ENCODE measurements around the gene IVD.

The IVD gene

DNA sequence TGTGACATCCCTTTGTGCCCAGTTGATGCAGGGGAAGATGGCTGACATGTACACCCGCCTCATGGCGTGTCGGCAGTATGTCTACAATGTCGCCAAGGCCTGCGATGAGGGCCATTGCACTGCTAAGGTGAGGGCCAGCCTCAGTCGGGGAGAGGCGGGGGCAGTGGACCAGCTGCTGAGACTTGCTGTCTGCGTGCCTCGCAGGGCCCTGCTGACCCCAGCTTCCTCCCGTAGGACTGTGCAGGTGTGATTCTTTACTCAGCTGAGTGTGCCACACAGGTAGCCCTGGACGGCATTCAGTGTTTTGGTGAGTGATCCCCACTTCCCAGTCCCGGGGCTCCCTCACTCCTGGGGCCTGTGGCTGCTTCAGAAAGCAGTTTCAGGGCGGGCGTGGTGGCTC is 10.5 kb downstream of the IVD start:
- no peak for DNase-seq

DNA sequence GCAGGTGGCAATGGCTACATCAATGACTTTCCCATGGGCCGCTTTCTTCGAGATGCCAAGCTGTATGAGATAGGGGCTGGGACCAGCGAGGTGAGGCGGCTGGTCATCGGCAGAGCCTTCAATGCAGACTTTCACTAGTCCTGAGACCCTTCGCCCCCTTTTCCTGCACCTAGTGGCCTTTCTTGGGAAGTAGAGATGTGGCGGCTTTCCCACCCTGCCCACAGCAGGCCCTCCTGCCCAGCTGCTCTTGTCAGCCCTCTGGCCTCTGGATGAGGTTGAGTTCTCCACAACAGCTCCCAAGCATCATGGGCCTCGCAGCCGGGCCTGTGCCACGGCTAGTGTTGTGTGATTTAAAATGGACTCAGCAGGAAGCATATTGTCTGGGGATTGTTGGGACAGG is 12.5 kb downstream of the IVD start:
- no peak for DNase-seq

DNA sequence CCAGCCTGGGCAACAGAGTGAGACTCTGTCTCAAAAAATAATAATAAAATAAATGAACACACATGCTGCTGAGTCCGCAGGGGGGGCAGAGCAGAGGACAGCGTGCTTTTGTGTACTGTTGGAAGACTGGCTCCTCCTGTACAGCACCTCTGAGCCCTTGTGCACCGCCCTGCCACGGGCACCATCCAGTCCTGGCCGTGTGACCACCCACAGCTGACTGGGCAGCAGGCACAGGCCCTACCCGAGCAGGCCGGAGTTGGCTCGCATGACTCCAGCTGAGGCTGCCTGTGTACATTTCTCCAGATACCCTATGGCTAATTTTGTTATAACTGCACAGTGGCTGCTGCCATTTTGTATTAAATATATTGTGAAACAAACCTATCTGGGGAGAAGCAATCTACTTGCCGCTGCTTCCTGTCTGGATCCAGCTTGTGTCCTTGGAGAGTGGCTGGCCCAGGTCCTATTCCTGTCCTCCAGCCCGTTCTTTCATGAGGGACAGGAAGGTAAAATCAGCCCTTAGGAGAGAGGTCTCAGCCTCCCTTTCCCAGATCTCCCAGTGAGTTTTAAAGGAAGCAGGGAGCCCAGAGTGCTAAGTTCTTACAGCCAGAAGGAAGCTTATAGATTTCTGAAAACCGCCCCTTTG is 14.6 kb downstream of the IVD start:
- no peak for DNase-seq

DNA sequence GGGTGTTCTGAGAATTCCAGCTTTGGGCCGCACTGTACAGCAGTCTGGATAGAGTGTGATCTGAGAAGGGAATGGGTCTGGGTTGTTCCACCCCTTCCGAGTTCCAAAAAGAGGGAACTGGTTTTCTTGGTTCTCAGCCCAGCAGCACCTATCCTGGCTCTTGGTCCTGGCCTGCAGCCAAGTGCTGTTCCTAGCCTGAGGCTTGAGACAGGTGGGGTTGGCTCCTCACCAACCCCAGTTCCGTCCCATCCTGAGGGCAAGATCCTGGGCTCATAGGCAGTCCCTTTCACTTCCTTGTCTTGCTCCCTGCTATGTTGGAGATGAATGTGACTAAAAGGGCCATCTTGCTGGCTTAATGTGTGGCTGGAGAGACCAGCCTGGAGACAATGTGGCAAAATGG is 15.2 kb downstream of the IVD start:
- no peak for DNase-seq

DNA sequence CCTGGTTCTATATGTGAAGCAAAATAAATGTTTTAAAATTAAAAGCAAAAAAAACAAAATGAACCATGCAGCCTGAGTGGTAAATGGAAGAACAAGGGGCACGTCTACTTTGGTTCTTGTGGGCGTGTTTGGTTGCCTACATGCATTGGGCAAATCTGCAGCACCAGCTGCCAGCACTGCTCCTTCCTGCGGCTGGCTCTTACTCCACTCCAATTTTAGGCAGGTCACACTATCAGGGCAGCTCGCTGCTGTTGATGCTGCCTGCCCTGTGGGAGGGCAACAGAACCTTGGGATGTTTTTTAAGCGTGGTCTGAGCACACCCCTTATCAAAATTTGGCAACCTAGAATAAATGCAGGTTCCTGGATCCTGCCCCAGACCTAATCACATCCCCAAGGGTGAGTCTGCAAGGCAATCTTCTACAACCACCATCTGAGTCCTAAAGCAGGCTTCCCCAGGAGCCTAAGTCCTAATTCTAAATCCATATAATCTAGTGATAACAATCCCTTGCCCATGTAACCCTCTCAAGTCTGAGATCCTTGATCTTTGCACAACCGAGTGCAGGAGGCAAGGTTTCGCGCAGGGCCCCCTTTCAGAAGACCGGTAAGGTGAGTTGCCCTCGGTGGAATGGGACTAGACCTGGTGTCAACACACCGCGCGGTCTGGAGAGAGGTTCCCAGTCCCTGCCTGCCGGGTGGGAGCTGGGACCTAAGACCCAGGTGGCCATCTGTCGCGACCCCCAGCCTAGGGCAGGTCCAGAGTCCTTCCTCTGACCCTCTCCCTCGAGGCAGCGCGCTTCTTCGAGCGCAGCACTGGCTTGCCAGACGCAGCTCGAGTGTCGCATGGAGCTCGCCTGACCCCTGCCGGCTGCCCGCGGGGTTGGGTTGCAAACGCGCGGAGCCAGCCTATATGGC is 15.9 kb downstream of the IVD start:
- peak; percentile 80 for DNase-seq

DNA sequence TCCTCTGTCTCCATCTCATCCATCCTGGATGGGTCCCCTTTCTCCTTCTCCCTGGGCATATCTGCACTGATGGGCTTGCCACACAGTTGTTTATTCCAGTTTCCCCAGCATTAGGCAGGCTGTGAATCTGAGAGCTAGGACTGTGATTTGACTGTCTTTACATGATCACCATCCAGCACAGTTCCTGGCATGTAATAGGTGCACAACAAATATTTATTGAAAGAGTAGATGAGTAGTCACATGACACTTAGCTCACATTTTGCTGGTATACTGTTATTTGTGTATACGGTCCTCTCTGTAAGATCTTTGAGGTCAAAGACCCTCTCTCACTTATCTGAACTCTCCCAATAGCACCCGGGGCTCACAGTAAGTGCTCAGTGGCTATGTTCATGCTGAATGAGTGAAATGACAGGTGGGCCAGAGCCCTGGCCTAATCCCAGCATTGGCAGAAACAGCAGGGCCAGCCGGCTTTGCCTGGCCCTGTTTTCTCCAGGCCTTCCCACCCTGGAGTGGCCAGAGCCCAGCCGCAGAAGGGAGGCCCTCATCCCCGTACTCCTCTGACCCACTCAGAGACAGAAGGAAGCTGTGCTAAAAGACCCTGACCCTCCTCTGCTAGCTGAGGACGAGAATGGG is 19.0 kb downstream of the IVD start:
- DNase-seq = no peak

DNA sequence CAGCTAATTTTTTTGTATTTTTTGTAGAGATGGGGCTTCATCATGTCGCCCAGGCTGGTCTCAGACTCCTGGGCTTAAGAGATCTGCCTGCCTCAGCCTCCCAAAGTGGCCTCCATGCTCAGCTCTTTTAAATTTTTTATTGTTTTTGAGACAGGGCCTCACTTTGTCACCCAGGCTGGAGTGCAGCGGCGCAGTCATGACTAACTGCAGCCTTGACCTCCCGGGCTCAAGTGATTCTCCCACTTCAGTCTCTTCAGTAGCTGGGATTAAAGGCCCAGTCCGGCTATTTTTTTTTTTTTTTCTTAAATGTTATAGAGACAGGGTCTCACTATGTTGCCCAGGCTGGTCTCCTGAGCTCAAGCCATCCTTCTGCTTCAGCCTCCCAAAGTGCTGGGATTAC is 20.1 kb downstream of the IVD start:
- DNase-seq = no peak

DNA sequence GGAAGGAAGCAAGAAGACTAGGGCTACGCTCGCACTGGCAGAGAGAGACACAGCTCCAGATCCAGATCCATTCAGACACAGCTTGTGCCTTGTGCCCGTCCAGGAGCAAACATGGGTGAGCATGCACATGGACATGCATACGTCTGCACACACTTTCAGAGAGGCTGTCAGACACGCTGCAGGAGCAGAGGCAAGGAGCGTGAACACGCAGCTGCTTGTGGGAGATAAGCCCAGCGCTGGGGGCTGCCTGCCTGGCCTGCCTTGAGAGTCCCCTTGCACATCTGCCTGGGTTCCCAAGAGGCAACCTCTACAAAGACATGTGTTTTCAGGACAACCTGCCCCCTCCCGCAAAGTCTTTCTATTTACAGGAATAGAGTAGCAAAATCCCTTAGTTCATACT is 21.6 kb downstream of the IVD start:
- DNase-seq = no peak

DNA sequence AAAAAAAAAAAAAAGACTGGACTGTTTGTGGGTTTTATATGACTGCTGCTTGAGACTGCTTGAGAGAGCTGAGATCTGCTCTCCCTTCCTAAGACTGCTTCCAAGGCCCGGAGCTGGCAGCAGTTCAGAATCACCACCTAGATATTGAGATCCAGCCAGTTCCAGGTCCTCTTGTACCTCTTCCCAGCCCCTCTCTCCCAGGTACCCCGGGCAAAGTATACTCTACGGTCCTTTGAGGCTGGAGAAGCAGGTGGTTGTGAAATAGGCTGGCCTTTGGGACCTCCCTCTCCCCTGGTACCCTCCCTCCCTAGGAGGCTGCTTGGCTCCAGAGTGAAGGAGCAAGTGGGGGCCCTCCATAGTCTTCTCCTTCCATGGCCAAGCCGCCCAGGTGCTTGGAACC is 22.6 kb downstream of the IVD start:
- no peak for DNase-seq

DNA sequence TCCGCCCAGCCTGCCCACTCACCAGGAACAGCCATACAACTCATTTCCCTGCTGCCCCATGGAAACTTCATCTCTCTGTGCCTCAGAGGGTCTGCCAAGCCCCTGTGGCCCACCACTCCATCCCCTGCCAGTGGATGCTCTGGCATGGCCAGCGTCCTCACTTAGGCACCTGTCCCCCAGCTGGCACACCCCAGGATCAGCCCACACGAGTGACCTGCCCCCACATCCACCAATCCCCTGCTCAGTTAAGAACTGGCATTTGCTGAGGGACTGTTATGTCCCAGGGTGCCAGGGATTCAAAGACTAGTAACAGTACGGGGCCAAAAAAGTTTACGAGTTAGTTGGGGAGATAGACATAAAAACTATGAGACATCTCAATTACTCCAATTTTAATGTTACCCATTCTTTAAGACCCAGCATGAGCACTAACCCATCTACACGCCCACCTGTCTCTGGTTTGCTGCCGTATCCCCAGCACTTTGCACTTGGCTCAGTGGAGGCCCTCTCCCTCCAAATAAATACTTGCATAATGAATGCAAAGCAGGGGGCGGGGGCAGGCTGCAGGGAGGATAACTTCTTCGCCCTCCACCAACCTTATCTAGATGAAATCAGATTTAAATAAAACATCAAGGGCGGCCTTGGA is 23.6 kb downstream of the IVD start:
- no peak for DNase-seq

DNA sequence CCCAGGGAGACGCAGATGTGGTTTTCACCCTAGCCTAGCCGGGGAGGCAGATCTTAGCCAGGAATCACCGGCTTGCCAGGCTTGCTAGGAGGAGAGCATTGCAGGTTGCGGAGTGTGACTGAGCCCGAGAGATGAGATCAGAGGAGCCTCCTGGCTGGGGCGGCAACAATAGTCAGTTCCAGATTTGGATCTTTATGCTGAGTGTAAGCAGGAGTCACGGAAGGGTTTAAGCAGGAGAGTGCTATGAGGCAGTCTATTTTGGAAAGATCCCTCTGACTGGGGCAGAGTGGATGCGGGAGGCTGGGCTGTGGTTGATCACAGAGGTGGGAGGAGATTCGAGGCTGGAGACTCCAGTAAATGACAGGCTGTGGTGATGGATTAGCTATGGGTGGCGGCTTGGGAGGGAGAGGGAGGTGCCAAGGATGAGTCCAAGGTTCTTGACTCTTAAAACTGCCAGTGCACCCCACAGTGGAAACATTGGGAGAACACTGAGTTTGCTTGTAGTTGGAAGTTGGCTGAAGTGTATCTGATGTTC is 24.7 kb downstream of the IVD start:
- DNase-seq = no peak

DNA sequence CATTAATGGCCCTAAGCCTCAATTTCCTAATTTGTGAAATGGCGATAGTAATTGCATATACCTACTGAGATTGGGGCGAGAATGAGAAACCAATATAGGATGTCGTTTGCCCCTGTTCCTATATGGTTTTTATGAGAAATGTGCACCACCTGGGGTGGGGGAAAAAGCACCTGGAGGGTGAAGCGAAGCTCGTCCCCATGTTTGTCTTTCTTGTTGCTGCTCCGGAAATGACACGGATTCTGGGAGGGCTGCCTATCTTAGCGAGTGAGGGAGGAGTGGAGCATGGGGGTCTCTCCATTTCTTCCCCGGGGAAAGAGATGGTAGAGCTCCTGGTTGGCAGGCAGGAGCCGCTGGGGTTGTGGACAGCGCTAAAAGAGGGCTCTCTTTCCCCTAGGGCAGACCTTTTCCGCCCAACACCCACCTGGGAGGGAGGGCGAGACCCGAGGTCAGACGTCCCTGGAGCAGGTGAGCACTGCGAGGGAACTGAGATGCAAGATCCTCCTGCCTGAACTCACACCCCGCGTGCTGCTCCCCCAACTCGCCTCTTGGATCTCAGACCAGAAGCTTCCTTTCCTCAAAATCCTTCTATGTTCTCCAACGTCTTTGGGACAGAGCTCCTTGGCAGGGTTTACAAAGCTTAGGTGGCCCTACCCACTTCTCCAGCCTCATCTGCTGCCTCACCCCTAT is 29.6 kb downstream of the IVD start:
- no peak for DNase-seq

DNA sequence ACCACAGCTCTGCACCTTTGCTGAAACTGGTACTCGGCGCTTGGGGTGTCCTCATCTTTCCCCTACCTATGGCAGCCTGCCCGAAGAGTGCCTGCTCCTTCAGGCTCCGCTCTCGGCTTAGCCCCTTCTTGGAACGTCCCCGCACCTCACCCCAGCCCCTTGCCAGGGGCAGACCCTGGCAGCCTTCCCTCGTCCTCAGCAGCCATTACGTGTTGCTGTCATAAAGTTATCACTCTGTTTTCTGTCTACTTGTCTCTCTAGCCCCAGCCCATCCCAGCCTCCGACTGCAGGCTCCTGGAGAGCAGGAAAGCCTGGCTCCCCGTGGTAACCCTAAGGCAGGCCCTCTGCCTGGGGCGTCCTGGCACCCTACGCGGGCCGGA is 30.1 kb downstream of the IVD start:
- DNase-seq = no peak

DNA sequence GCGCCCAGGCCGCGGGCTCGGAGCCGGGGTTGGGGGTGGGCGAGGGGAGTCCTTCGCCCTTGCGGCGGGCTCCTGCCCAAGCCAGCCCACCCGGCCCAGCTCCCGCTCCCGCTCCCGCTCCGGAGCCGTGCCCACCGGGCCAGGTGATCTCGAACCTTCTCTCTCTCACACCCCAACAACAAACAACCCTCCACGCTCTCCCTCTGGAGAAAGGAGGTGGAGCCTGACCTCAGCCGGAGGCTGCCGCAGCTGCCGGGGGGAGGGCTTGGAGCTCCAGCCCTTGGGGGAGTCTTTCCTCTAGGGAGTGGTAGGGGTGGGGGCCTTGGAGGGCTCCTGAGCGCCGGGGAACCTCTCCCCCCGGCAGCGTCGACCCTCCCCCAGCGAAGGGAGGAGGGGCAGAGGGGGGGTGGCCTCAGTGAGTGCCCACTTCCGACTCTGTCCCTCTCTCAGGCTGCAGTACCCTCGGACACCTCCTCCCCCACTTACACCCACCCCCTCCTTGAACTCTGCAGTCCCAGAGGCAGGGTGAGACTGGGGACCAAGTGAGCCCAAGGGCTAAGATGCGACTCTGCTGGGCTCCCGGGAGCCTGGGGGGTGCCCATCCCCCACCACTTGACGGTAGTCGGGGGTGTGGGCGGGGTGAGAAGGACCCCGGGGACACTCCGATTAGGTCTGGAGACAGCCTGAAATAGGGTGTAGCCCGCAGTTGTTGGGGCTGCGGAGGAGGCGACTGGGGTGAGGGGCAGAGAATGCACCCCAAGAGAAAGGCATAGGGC is 30.7 kb downstream of the IVD start:
- no peak for DNase-seq

DNA sequence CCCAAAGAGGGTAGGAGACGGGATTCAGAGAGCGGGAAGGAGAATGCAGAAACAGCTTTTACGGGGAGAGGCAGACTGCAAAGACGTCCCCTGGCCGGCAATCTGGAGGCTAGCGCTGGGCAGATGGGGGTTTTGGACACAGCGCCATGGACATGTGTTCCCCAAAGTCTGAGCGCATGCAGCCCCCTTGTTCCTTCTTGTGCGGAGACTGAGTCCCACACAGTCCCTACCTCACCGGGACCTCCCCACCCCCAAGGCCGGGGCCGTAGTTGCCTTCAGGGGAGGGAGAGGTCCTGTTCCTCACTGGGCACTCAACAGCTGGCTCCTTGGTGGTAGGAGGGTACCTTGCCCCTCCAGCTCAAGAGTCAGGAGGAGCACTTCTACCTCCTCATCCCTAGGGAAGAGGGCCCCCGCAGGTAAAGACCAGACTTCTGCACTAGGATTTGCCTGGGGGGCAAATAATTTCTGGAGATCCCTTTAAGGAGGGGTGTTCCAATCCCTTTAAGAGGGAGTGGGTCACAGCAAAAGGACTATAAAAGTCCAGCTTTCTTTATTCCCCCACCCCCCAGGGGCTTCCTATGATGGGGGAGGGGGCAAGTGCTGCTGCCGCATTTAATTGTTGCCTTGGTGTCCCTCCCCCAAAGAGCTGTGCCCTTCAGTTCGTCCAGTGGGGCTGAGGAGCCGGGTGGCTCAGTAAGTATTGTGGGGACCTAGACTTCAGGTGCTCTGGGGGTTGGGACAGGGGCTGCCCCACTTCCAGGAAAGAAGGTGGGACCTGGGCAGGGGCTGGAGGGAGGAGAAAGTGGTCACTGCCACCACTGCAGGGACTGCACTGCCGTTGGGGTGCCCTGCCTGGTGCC is 31.5 kb downstream of the IVD start:
- DNase-seq = no peak

DNA sequence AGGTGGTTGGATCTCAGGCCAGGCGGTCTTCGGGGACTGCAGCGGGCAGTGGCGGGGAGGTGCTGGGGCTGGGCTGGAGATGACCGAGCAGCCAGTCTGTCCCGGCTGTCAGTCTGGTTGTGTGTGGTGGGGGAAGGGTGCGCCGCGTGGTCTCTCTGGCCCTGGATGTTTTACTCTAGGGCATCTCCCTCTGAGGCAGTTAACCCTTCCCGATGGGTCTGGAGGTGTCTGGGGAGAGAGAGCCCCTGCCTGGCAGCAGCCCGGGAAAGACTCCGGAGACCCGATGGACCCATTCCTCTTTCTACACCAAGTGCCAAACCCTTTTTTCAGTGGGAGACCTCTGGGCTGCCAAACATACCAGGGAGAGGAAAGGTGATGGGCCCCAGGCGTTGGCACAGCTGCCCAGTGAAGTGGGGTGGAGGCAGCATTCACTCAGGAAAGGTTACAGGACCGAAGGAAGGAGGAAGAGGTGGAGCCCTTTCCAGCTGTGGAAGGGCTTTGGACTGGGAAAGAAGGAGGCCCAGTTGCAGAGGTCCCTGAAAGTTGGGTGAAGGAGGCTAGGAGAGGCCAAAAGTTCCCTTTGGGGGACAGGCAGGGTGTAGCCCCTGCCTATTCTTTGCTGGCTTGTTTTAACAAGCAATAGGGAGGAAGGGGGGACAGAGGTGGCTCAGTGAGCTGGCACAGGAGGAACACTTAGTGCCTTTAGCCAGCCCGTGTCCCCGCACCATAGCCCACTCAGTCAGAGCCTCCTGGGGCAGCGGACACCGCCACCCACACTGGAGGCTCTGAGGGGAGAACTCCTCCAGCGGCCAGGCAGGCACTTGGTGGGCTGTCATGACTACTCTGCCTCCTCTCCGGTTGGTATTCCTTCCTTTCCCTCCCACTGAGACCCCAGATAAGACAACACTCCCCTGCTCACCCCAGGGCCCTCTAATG is 32.4 kb downstream of the IVD start:
- no peak for DNase-seq

DNA sequence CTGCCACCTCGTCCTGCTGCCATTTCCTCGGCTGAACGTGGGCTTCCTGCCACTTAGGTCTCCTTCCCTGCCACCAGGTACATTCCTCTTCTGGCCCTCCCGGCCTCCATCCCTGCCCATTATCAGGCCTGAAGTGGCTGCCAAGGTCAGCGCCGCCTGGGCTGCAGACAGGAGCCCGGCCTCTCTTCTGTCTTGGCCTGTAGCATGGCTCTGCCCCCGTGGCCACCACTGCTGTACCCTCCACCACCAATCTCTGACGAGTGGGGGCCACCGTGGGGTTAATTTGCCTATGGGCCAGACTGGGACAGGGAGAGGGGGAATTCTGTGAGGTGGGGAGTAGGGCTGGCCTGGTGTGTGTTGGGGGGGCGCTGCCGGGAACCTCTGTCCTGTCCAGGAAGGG is 33.1 kb downstream of the IVD start:
- no peak for DNase-seq

DNA sequence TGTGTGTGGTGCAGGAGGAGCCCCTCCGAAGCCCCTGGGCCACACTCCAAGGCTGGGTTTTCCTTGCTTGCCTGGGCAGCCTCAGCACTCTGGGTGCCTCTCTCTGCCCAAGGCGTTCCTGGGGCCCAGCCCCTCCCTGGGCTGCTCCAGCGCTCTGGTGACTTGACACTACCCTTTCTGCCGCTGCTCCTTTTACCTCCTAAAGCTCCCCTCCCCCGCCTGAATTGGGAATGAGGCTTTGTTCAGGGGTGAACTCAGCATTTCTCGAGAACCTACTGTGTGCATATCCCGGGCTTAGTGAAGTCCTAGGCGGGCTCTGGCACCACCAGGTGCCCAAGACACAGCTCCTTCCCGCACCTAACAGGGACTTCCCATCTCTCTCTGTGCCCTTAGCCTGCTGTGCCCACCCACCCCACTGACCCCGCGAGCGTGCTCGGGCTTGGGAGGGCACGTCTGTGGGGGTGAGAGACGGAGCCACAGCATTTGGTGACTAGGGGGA is 33.9 kb downstream of the IVD start:
- DNase-seq = no peak

DNA sequence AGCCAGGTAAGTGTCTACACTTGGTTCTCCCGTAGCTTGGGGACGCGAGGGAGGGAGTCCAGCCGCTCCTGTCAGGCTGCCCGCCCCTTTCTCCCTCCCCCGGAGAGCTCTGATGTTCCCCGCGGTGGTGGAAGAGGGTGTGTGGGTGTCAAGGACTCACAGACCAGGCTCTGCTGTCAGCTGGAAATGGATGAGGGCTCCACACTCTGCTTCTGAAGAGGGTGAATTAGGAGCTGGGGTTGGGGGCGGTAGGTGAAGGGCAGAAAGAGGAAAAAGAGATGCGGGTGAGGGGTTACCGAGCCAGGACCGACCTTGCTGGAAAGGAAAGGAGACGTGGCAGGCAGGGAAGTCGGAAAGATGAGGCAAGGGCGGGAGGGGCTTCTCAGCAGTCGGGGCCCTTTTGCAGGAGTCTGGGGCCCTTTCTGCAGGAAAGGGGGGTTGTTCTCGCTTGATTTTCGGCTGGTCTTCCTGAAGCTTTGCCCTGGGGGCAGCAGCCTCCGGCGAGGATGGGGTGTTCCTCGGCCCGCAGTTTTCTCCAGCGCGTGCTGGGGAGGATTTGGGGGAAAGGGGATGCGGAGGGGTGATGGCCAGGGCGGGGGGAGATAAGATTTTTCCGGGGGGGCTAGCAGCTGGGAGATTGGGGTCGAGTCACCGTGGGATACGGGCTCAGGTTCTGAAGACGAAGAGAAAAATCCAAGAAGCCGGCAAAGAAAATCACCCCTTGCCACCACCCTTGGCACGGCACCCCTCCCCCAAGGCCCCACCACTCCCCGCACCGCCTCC is 34.6 kb downstream of the IVD start:
- DNase-seq = no peak
